Measurements from ENCODE around the gene FAM168A. TPM values are rescaled to one million over a fixed set of nuclear protein-coding genes. Genes with fewer than 3 reads are reported as not detected.

Gene FAM168A
- total RNA-seq, 1 experiment from 2014 or later: 30.4 TPM

GRCh38 chr11:73382183-73382582 lies 215.7 kb downstream of the FAM168A start:
- BruUV-seq (replicated peaks): no TSS peak
- Mint-ChIP-seq H3K27ac (ENCODE audit: unreplicated experiment) (no peak overlapping the region), H3K4me3 (ENCODE audit: low read depth, unreplicated experiment) (no peak overlapping the region), H3K4me1 (ENCODE audit: low read depth, unreplicated experiment) (peaks cover 24% of the 10 kb centered on the region), H3K27me3 (ENCODE audit: unreplicated experiment) (no peaks in the 10 kb centered on the region), H3K9me3 (ENCODE audit: low read depth, unreplicated experiment) (no peaks in the 10 kb centered on the region), H3K36me3 (ENCODE audit: insufficient read depth, unreplicated experiment) (peaks cover 14% of the 10 kb centered on the region)
- intact Hi-C loops (cut with micrococcal nuclease; ENCODE audit: unreplicated experiment): no loop called here
- CTCF ChIA-PET: no interaction called here
- no peak for DNase-seq
- TF ChIP-seq CTCF (IDR thresholded peaks at IDR 0.05; ENCODE audit: unreplicated experiment): no peak

GRCh38 chr11:73381589-73381988 lies 216.3 kb downstream of the FAM168A start:
- Mint-ChIP-seq H3K27me3 (ENCODE audit: unreplicated experiment) (no peaks in the 10 kb centered on the region), H3K4me3 (ENCODE audit: low read depth, unreplicated experiment) (no peak overlapping the region), H3K27ac (ENCODE audit: unreplicated experiment) (no peak overlapping the region), H3K36me3 (ENCODE audit: insufficient read depth, unreplicated experiment) (peaks cover 20% of the 10 kb centered on the region), H3K4me1 (ENCODE audit: low read depth, unreplicated experiment) (peaks cover 30% of the 10 kb centered on the region), H3K9me3 (ENCODE audit: low read depth, unreplicated experiment) (no peaks in the 10 kb centered on the region)
- intact Hi-C loops (cut with micrococcal nuclease; ENCODE audit: unreplicated experiment): no loop called here
- DNase-seq: no peak
- no TSS peak for BruUV-seq (replicated peaks)
- CTCF ChIA-PET: no interaction called here
- TF ChIP-seq CTCF (IDR thresholded peaks at IDR 0.05; ENCODE audit: unreplicated experiment): no peak

GRCh38 chr11:73380897-73381410 lies 217.0 kb downstream of the FAM168A start:
- DNase-seq: no peak
- Mint-ChIP-seq H3K27ac (ENCODE audit: unreplicated experiment) (no peak overlapping the region), H3K4me3 (ENCODE audit: low read depth, unreplicated experiment) (no peak overlapping the region), H3K27me3 (ENCODE audit: unreplicated experiment) (no peaks in the 10 kb centered on the region), H3K36me3 (ENCODE audit: insufficient read depth, unreplicated experiment) (peaks cover 27% of the 10 kb centered on the region), H3K9me3 (ENCODE audit: low read depth, unreplicated experiment) (no peaks in the 10 kb centered on the region), H3K4me1 (ENCODE audit: low read depth, unreplicated experiment) (peaks cover 30% of the 10 kb centered on the region)
- BruUV-seq (replicated peaks): no TSS peak
- CTCF ChIA-PET: no interaction called here
- no peak for TF ChIP-seq CTCF (IDR thresholded peaks at IDR 0.05; ENCODE audit: unreplicated experiment)
- intact Hi-C loops (cut with micrococcal nuclease; ENCODE audit: unreplicated experiment): no loop called here

DNA sequence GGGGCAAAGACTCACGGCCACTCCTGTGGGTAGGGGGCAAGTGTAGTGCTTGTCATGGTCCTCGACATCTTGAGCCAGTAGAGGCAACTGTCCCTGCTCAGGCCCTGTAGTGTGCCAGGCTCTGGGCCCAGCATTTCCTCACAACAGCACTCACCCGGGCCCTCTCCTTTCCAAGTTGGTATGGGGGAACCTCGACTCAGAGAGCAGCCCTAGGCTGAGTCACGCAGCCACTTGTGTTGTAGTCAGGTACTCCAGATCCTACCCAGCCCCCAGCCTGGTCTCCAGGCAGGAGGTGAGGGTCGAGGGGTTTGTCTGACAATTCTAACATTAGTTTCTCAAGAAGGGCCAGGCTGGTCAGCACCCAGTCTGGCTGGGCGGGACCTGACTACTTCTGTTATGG lies 217.6 kb downstream of the FAM168A start:
- intact Hi-C loops (cut with micrococcal nuclease; ENCODE audit: unreplicated experiment): no loop called here
- Mint-ChIP-seq H3K9me3 (ENCODE audit: low read depth, unreplicated experiment) (no peaks in the 10 kb centered on the region), H3K36me3 (ENCODE audit: insufficient read depth, unreplicated experiment) (peaks cover 32% of the 10 kb centered on the region), H3K4me3 (ENCODE audit: low read depth, unreplicated experiment) (no peak overlapping the region), H3K27ac (ENCODE audit: unreplicated experiment) (no peak overlapping the region), H3K4me1 (ENCODE audit: low read depth, unreplicated experiment) (peaks cover 30% of the 10 kb centered on the region), H3K27me3 (ENCODE audit: unreplicated experiment) (no peaks in the 10 kb centered on the region)
- no TSS peak for BruUV-seq (replicated peaks)
- CTCF ChIA-PET: no interaction called here
- DNase-seq: no peak
- no peak for TF ChIP-seq CTCF (IDR thresholded peaks at IDR 0.05; ENCODE audit: unreplicated experiment)

All from Calu3 (cell line).